ENCODE data around the gene HERC2.

Gene HERC2

DNA sequence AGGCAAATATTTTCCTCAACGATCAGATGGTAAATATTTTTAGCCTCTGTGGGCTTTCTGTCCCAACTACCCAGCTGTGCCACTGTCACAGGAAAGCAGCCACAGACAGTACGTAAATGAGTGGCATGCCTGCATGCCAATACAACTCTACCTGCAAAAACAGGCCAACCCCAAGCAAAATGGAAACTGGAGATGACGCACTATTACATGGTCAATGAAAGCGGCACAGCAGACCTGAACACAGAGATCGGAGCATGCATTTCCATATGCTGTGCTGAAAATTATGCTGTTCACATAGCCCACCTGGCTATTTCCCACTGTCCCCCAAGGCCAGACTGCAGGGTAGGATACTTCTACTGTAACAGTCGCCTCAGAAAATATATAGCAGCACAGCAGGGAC is 57.8 kb downstream of the HERC2 start:
- TF ChIP-seq FOXP2 (optimal IDR thresholded peaks at IDR 0.05; ENCODE audit: borderline replicate concordance, extremely low read depth, extremely low read length, insufficient read depth) (no peak), SIN3A (IDR thresholded peaks at IDR 0.05; ENCODE audit: borderline replicate concordance, insufficient read depth, low read length) (no peak), TAF1 (IDR thresholded peaks at IDR 0.05; ENCODE audit: borderline replicate concordance, insufficient read depth, low read length) (no peak), POLR2AphosphoS5 (IDR thresholded peaks at IDR 0.05; ENCODE audit: low read depth, low read length) (no peak)
- TF ChIP-seq, protein P1, sequence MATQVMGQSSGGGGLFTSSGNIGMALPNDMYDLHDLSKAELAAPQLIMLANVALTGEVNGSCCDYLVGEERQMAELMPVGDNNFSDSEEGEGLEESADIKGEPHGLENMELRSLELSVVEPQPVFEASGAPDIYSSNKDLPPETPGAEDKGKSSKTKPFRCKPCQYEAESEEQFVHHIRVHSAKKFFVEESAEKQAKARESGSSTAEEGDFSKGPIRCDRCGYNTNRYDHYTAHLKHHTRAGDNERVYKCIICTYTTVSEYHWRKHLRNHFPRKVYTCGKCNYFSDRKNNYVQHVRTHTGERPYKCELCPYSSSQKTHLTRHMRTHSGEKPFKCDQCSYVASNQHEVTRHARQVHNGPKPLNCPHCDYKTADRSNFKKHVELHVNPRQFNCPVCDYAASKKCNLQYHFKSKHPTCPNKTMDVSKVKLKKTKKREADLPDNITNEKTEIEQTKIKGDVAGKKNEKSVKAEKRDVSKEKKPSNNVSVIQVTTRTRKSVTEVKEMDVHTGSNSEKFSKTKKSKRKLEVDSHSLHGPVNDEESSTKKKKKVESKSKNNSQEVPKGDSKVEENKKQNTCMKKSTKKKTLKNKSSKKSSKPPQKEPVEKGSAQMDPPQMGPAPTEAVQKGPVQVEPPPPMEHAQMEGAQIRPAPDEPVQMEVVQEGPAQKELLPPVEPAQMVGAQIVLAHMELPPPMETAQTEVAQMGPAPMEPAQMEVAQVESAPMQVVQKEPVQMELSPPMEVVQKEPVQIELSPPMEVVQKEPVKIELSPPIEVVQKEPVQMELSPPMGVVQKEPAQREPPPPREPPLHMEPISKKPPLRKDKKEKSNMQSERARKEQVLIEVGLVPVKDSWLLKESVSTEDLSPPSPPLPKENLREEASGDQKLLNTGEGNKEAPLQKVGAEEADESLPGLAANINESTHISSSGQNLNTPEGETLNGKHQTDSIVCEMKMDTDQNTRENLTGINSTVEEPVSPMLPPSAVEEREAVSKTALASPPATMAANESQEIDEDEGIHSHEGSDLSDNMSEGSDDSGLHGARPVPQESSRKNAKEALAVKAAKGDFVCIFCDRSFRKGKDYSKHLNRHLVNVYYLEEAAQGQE (IDR thresholded peaks at IDR 0.05; ENCODE audit: insufficient read depth in 1 of 2, low read depth in 2 of 2, low read length in 2 of 2), result no peak

DNA sequence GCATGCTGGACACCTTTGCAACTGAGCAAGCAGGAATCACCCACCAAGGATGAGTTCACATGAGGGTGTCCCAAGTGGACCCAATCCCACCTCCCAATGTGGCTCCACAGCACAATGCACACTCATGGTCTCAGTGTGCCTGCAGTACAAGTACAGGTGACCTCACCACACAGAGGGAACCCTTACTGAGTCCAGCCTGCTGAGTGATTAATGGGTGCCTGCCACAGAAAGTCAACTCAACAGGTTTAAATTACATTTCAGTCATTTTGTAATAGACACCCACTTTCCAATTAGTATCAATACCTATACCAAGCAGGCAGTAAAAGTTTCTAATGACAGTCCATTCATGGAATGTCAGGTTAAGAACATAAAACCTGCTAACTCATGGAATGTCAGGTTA is 59.5 kb downstream of the HERC2 start:
- no peak for TF ChIP-seq POLR2AphosphoS5 (IDR thresholded peaks at IDR 0.05; ENCODE audit: low read depth, low read length)
- TF ChIP-seq, protein P1 (IDR thresholded peaks at IDR 0.05; ENCODE audit: insufficient read depth in 1 of 2, low read depth in 2 of 2, low read length in 2 of 2), result no peak
- no peak for TF ChIP-seq FOXP2 (optimal IDR thresholded peaks at IDR 0.05; ENCODE audit: borderline replicate concordance, extremely low read depth, extremely low read length, insufficient read depth)

DNA sequence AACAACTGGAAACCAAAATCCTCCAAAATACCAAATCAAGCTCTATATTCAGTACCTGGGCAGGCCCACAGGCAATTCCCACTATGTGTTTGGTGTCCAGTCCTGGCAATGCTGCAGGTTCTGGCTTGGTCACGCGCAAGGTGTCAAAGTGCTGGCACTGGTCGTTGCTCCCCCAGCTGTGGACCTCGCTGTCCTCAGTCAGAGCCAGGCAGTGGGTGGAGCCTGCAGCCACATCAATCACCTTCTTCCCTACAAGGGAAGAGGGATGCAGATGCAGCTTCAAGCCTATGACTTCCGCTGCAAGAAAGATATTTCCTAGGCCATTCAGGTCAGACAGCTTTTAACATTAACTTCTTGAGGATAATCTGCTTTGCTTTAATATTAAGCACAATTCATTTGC is 61.3 kb downstream of the HERC2 start:
- TF ChIP-seq SIN3A (IDR thresholded peaks at IDR 0.05; ENCODE audit: borderline replicate concordance, insufficient read depth, low read length), result no peak
- TF ChIP-seq TAF1 (IDR thresholded peaks at IDR 0.05; ENCODE audit: borderline replicate concordance, insufficient read depth, low read length), result no peak
- no peak for TF ChIP-seq POLR2AphosphoS5 (IDR thresholded peaks at IDR 0.05; ENCODE audit: low read depth, low read length)

DNA sequence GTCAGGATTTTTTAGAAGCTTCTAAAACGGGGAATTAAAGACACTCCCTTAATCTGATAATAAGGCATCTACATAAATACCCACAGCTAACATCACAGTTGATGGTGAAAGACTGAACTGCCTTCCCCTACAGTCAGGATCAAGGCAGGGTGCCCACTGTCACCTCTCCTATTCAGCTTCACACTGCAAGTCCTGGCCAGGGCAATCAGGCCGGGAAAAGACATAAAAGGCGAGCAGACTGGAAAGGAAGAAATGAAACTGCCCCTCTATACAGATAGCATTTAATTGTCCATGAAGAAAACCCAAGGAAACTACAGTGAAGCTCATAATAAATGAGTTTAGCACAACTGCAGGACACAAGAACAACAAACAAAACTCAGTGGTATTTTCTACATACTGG is 61.7 kb downstream of the HERC2 start:
- TF ChIP-seq TAF1 (IDR thresholded peaks at IDR 0.05; ENCODE audit: borderline replicate concordance, insufficient read depth, low read length), result no peak
- no peak for TF ChIP-seq POLR2AphosphoS5 (IDR thresholded peaks at IDR 0.05; ENCODE audit: low read depth, low read length)
- TF ChIP-seq FOXP2 (optimal IDR thresholded peaks at IDR 0.05; ENCODE audit: borderline replicate concordance, extremely low read depth, extremely low read length, insufficient read depth), result no peak
- TF ChIP-seq SIN3A (IDR thresholded peaks at IDR 0.05; ENCODE audit: borderline replicate concordance, insufficient read depth, low read length), result no peak
- TF ChIP-seq, protein P1 (IDR thresholded peaks at IDR 0.05; ENCODE audit: insufficient read depth in 1 of 2, low read depth in 2 of 2, low read length in 2 of 2), result no peak

DNA sequence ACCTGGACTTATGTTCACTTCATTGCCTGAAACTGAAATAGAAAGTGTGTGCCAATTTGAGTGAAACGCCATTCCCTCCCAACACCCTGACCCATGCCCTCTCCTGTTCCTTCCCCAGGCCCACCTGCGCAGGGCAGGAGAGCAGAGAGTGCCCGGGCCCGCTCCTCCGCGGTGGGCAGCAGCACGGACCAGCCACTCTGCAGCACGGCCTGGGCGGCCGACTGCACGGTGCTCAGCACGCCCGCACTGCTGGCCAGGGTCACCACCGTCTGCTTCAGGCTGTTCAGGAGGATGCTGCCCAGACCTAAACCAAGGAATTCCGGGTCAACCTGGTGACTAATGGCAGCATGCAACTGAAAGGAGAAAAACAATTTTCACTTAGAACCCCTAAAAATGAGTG is 66.0 kb downstream of the HERC2 start:
- TF ChIP-seq FOXP2 (optimal IDR thresholded peaks at IDR 0.05; ENCODE audit: borderline replicate concordance, extremely low read depth, extremely low read length, insufficient read depth) (no peak), TAF1 (IDR thresholded peaks at IDR 0.05; ENCODE audit: borderline replicate concordance, insufficient read depth, low read length) (no peak), SIN3A (IDR thresholded peaks at IDR 0.05; ENCODE audit: borderline replicate concordance, insufficient read depth, low read length) (no peak), POLR2AphosphoS5 (IDR thresholded peaks at IDR 0.05; ENCODE audit: low read depth, low read length) (no peak)
- TF ChIP-seq, protein P1 (IDR thresholded peaks at IDR 0.05; ENCODE audit: insufficient read depth in 1 of 2, low read depth in 2 of 2, low read length in 2 of 2), result no peak

All from PFSK-1 (cell line).